Measurements from ENCODE around the gene ASIC4. TPM values are rescaled to one million over a fixed set of nuclear protein-coding genes. Genes with fewer than 3 reads are reported as not detected.

The ASIC4 gene
- total RNA-seq, 1 experiment from 2014 or later = 2.1 TPM

GRCh38 chr2:219561179-219562048, 47.1 kb downstream of the ASIC4 start:
- Histone ChIP-seq H3K9me2 (ENCODE audit: insufficient read depth) (no peaks in the 10 kb centered on the region), H3K4me1 (ENCODE audit: control insufficient read depth in 1 of 2, insufficient read depth in 2 of 2, low read length in 2 of 2) (peaks cover 0 to 4% of the 10 kb centered on the region in 2 experiments; a peak in 1 of 4 replicates), H4K20me1 (ENCODE audit: insufficient read depth) (no peaks in the 10 kb centered on the region), H3K27me3 (ENCODE audit: insufficient read depth, low read length) (no peaks in the 10 kb centered on the region), H2AFZ (ENCODE audit: low read depth, low read length, poor library complexity, severe bottlenecking) (no peak overlapping the region), H3K9ac (ENCODE audit: low read length) (no peak overlapping the region), H3K79me2 (ENCODE audit: insufficient read depth, low read length) (no peaks in the 10 kb centered on the region), H3K9me3 (ENCODE audit: control insufficient read depth in 1 of 2, insufficient read depth in 1 of 2, low read depth in 1 of 2, low read length in 2 of 2) (no peaks in the 10 kb centered on the region), H3K4me3 (replicated peaks in 1 of 2; ENCODE audit: low read depth in 1 of 2, low read length in 2 of 2) (no peak overlapping the region), H3K27ac (ENCODE audit: low read depth, low read length) (no peak overlapping the region), H3K36me3 (ENCODE audit: control insufficient read depth in 1 of 2, insufficient read depth in 2 of 2, low read length in 2 of 2) (no peaks in the 10 kb centered on the region), H3K4me2 (ENCODE audit: low read length) (no peak overlapping the region)
- CTCF ChIA-PET = interaction anchor here (1.6 to 2.6 kb wide), 4 partner anchors 10 to 20 kb away, joined by 5 to 16 read pairs (median 6); partner anchors contain the start of genes INHA and OBSL1
- intact Hi-C loops (cut with micrococcal nuclease) = no loop called here
- DNase-seq (ENCODE audit: low read depth, low spot score) (no peak), ATAC-seq (no peak)
- no TSS peak for BruUV-seq (replicated peaks)
- POLR2A ChIA-PET = interaction anchor here (1.6 kb wide), 1 partner anchor 18 kb away, joined by 4 read pairs; the partner anchor contains the start of genes CHPF and TMEM198
- RAD21 ChIA-PET (ENCODE audit: low non-redundant PET in 1 of 2, low total read pairs in 2 of 2, uncharacterized antibody in 2 of 2, unreplicated experiment in 2 of 2) = no interaction called here
- TF ChIP-seq MAX (IDR thresholded peaks at IDR 0.05) (no peak), EGR1 (IDR thresholded peaks at IDR 0.05; ENCODE audit: low read depth) (no peak), CBX3 (IDR thresholded peaks at IDR 0.05; ENCODE audit: low read depth) (no peak), SIN3A (IDR thresholded peaks at IDR 0.05; ENCODE audit: low read depth) (no peak), CEBPB (IDR thresholded peaks at IDR 0.05; ENCODE audit: low read depth) (no peak), ZNF274 (IDR thresholded peaks at IDR 0.05; ENCODE audit: low read depth, low read length) (no peak), ELF1 (IDR thresholded peaks at IDR 0.05; ENCODE audit: borderline replicate concordance, low read depth) (no peak), RAD21 (IDR thresholded peaks at IDR 0.05; ENCODE audit: low read depth) (no peak), JUND (IDR thresholded peaks at IDR 0.05) (no peak), EZH2phosphoT487 (IDR thresholded peaks at IDR 0.05; ENCODE audit: borderline replicate concordance) (no peak), ATF3 (IDR thresholded peaks at IDR 0.05) (no peak), SP1 (IDR thresholded peaks at IDR 0.05; ENCODE audit: low read depth) (no peak), EZH2 (IDR thresholded peaks at IDR 0.05) (no peak)
- TF ChIP-seq, protein P1, sequence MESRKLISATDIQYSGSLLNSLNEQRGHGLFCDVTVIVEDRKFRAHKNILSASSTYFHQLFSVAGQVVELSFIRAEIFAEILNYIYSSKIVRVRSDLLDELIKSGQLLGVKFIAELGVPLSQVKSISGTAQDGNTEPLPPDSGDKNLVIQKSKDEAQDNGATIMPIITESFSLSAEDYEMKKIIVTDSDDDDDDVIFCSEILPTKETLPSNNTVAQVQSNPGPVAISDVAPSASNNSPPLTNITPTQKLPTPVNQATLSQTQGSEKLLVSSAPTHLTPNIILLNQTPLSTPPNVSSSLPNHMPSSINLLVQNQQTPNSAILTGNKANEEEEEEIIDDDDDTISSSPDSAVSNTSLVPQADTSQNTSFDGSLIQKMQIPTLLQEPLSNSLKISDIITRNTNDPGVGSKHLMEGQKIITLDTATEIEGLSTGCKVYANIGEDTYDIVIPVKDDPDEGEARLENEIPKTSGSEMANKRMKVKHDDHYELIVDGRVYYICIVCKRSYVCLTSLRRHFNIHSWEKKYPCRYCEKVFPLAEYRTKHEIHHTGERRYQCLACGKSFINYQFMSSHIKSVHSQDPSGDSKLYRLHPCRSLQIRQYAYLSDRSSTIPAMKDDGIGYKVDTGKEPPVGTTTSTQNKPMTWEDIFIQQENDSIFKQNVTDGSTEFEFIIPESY (IDR thresholded peaks at IDR 0.05; ENCODE audit: extremely low read depth, insufficient replicate concordance, low read length) = no peak
- TF ChIP-seq, protein P2, sequence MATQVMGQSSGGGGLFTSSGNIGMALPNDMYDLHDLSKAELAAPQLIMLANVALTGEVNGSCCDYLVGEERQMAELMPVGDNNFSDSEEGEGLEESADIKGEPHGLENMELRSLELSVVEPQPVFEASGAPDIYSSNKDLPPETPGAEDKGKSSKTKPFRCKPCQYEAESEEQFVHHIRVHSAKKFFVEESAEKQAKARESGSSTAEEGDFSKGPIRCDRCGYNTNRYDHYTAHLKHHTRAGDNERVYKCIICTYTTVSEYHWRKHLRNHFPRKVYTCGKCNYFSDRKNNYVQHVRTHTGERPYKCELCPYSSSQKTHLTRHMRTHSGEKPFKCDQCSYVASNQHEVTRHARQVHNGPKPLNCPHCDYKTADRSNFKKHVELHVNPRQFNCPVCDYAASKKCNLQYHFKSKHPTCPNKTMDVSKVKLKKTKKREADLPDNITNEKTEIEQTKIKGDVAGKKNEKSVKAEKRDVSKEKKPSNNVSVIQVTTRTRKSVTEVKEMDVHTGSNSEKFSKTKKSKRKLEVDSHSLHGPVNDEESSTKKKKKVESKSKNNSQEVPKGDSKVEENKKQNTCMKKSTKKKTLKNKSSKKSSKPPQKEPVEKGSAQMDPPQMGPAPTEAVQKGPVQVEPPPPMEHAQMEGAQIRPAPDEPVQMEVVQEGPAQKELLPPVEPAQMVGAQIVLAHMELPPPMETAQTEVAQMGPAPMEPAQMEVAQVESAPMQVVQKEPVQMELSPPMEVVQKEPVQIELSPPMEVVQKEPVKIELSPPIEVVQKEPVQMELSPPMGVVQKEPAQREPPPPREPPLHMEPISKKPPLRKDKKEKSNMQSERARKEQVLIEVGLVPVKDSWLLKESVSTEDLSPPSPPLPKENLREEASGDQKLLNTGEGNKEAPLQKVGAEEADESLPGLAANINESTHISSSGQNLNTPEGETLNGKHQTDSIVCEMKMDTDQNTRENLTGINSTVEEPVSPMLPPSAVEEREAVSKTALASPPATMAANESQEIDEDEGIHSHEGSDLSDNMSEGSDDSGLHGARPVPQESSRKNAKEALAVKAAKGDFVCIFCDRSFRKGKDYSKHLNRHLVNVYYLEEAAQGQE (IDR thresholded peaks at IDR 0.05; ENCODE audit: low read depth) = no peak
